A673 (cell line): ENCODE measurements around the gene TENM3.

Source experiments
- EZH2 ChIP-seq: fragments of 200-600 bp; sonication (generic); IDR thresholded peaks from 2 replicates; pipeline ENCODE4 v1.6.1; 2017; ENCODE audit warnings: borderline replicate concordance, low read depth, mild to moderate bottlenecking, mixed read lengths, antibody characterized with exemption, low read length; ENCODE audit not compliant: poor library complexity, severe bottlenecking
- TF ChIP-seq, protein P1 (sequence below): fragments of 300-800, 200-600 bp; sonication (generic); conservative IDR thresholded peaks from 2 replicates; pipeline ENCODE4 v1.5.1; 2017; ENCODE audit warnings: low read depth, mild to moderate bottlenecking, antibody characterized with exemption, low read length, moderate library complexity, mixed read lengths

DNA sequence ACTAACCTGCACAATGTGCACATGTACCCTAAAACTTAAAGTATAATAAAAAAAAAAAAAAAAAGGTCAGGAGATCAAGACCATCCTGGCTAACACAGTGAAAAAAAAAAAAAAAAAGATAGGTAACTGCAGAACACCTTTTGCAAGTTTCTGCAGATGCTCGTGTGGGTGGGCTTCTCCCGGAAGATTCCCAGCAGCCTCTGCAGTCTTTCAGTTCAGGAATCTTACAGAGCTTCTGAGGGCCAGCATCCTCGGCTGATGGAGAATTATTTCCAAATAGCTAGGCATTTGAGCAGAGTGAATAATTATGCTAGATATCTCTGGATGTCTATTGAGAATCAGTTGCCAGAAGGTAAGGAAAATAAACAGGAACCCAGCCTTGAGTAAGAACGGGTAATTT, 373.3 kb downstream of the TENM3 start:
- TF ChIP-seq EZH2 = no peak
- TF ChIP-seq, protein P1, sequence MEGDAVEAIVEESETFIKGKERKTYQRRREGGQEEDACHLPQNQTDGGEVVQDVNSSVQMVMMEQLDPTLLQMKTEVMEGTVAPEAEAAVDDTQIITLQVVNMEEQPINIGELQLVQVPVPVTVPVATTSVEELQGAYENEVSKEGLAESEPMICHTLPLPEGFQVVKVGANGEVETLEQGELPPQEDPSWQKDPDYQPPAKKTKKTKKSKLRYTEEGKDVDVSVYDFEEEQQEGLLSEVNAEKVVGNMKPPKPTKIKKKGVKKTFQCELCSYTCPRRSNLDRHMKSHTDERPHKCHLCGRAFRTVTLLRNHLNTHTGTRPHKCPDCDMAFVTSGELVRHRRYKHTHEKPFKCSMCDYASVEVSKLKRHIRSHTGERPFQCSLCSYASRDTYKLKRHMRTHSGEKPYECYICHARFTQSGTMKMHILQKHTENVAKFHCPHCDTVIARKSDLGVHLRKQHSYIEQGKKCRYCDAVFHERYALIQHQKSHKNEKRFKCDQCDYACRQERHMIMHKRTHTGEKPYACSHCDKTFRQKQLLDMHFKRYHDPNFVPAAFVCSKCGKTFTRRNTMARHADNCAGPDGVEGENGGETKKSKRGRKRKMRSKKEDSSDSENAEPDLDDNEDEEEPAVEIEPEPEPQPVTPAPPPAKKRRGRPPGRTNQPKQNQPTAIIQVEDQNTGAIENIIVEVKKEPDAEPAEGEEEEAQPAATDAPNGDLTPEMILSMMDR = no peak
